GM12865 (cell line): ENCODE data around the gene STATH.

Experiments
- DNase-seq: peaks from one replicate; pipeline ENCODE4 v3.0.0; 2010; ENCODE audit warnings: low read depth
- H3K4me3 ChIP-seq: 2 replicates; pipeline ENCODE4 v1.5.1; 2011; ENCODE audit warnings: mild to moderate bottlenecking, low read depth, low read length, control low read depth
- CTCF ChIP-seq: IDR thresholded peaks from 2 replicates; pipeline ENCODE4 v1.5.1; 2011; ENCODE audit warnings: low read length, control low read depth, low read depth, inconsistent platforms; ENCODE audit not compliant: insufficient read depth; ENCODE audit errors: missing control alignments

Gene STATH

GRCh38 chr4:69984030-69984443 is 11.7 kb upstream of the STATH start:
- no peak for TF ChIP-seq CTCF
- H3K4me3 ChIP-seq, result no peak overlapping the region
- DNase-seq, result peak; percentile 26

GRCh38 chr4:69986663-69987062 is 9.1 kb upstream of the STATH start:
- DNase-seq, result no peak
- H3K4me3 ChIP-seq, result no peak overlapping the region
- no peak for TF ChIP-seq CTCF

- no peak for DNase-seq
- no peak overlapping the region for H3K4me3 ChIP-seq
- no peak for TF ChIP-seq CTCF
These were observed 4.8 kb upstream of the STATH start for GRCh38 chr4:69991016-69991415.

- DNase-seq, result no peak
- no peak for TF ChIP-seq CTCF
- no peak overlapping the region for H3K4me3 ChIP-seq
These were observed 984 bp upstream of the STATH start for GRCh38 chr4:69994782-69995181.

- TF ChIP-seq CTCF, result no peak
- peak; percentile 5 for DNase-seq
- peak overlapping the region; percentile 18; the same call in 1 of the 2 replicates for H3K4me3 ChIP-seq
These were observed 3.7 kb downstream of the STATH start for GRCh38 chr4:69999420-69999819.

GRCh38 chr4:70000711-70001110 is 4.9 kb downstream of the STATH start:
- H3K4me3 ChIP-seq, result no peak overlapping the region
- no peak for TF ChIP-seq CTCF
- no peak for DNase-seq

- H3K4me3 ChIP-seq, result no peak overlapping the region
- no peak for TF ChIP-seq CTCF
- DNase-seq, result no peak
These were observed 6.7 kb downstream of the STATH start for GRCh38 chr4:70002507-70002906.
